HFFc6 (cell line): ENCODE measurements around the gene EFHC1. TPM values are rescaled to one million over a fixed set of nuclear protein-coding genes. Genes with fewer than 3 reads are reported as not detected.

ENCODE experiments used
- DNase-seq: peaks from one replicate; pipeline ENCODE4 v3.0.0-alpha.2; 2018
- H3K27ac Mint-ChIP-seq: 2 replicates; pipeline ENCODE4 v1.8.0; 2020; ENCODE audit warnings: mild to moderate bottlenecking, mixed read lengths
- H3K27me3 Mint-ChIP-seq: 2 replicates; pipeline ENCODE4 v1.8.0; 2021; ENCODE audit warnings: mild to moderate bottlenecking, moderate library complexity, mixed read lengths; ENCODE audit not compliant: insufficient read depth
- H3K36me3 Mint-ChIP-seq: 2 replicates; pipeline ENCODE4 v1.8.0; 2021; ENCODE audit warnings: low read depth, mixed read lengths
- H3K4me1 Mint-ChIP-seq: 2 replicates; pipeline ENCODE4 v1.8.0; 2020; ENCODE audit warnings: low read depth, mixed read lengths
- H3K4me3 Mint-ChIP-seq: 2 replicates; pipeline ENCODE4 v1.8.0; 2020; ENCODE audit warnings: mild to moderate bottlenecking, moderate library complexity, mixed read lengths
- H3K9me3 Mint-ChIP-seq: 2 replicates; pipeline ENCODE4 v1.8.0; 2020; ENCODE audit warnings: mild to moderate bottlenecking, mixed read lengths
- total RNA-seq, 6 experiments: library from RNA; stranded (reverse); fragmentation: NEBNext Ultra II Directional; extraction: Animal tissue kit (Norgen Biotek cat#: 25700); gene quantifications; 2 replicates in 1 of 6; 3 replicates in 5 of 6; pipeline ENCODE4 v1.2.3, GENCODE V29; 2021
- TF ChIP-seq, protein P1 (sequence below): fragments of 200-600 bp; sonication (generic); IDR thresholded peaks from 2 replicates; pipeline ENCODE4 v1.5.0; 2021; ENCODE audit warnings: antibody characterized with exemption, mild to moderate bottlenecking

Gene EFHC1
- total RNA-seq, 6 experiments from 2014 or later: 10.0 to 17.3 (median 13.8) TPM

DNA sequence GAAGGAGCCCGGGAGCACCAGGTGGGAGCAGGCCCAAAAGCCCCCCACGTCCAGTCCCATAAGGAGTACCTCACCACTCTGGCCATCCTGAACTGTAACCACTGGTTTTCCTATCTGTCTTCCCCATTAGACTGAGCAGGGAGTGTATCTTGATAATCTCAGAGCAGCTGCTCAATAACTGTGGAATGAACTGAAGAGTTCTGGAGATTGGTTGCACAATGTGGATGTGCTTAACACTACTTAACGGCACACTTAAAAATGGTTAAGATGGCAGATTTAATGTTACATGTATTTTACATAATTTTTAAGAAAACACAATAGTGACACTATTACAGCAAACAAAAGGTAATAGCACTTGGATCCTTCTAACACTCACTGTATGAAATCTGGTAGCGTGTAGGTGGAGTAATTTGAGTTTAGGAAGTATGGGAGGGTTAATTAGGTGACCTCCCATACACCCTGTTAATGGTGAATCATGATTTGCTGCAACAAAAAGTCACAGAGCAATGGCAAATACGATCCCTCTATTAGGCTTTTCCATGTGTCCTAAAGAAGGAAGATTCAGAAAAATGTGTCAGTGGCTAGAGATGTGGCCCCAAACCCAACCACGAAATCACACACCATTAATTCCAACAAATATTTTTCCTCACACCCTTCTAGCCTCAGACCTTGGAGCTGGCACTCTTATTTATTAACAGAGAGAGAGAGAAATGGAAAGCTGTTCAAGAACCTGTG lies 138.3 kb downstream of the EFHC1 start:
- Mint-ChIP-seq H3K36me3 (peaks cover 52% of the 10 kb centered on the region), H3K4me3 (peak overlapping the region; percentile 59), H3K4me1 (peaks cover 86% of the 10 kb centered on the region), H3K27ac (peak overlapping the region; percentile 83), H3K9me3 (no peaks in the 10 kb centered on the region), H3K27me3 (no peaks in the 10 kb centered on the region)
- DNase-seq: no peak
- TF ChIP-seq, protein P1, sequence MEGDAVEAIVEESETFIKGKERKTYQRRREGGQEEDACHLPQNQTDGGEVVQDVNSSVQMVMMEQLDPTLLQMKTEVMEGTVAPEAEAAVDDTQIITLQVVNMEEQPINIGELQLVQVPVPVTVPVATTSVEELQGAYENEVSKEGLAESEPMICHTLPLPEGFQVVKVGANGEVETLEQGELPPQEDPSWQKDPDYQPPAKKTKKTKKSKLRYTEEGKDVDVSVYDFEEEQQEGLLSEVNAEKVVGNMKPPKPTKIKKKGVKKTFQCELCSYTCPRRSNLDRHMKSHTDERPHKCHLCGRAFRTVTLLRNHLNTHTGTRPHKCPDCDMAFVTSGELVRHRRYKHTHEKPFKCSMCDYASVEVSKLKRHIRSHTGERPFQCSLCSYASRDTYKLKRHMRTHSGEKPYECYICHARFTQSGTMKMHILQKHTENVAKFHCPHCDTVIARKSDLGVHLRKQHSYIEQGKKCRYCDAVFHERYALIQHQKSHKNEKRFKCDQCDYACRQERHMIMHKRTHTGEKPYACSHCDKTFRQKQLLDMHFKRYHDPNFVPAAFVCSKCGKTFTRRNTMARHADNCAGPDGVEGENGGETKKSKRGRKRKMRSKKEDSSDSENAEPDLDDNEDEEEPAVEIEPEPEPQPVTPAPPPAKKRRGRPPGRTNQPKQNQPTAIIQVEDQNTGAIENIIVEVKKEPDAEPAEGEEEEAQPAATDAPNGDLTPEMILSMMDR: no peak

DNA sequence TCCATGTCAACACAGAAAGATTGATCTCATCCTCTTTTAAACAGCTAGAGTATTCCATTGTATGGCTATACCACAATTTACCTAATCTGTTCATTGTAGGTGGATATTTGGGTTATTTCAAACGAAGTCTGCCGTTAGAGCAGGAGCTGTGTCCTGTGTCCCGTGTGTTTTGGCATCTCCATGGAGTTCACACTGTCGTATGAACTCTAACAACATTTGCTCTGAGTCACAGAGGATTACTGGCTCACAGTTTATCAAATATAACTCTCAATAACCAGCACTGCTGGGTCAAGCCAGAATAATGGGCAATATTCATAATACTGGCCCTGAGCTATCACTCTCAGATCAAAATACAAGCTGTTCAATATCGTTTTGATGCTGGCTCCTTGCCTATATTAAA lies 140.3 kb downstream of the EFHC1 start:
- Mint-ChIP-seq H3K27ac (peak overlapping the region; percentile 87), H3K4me3 (peak overlapping the region; percentile 44; the same call in 1 of the 2 replicates), H3K4me1 (peaks cover 88% of the 10 kb centered on the region), H3K27me3 (no peaks in the 10 kb centered on the region), H3K9me3 (no peaks in the 10 kb centered on the region), H3K36me3 (peaks cover 60% of the 10 kb centered on the region)
- TF ChIP-seq, protein P1: no peak
- no peak for DNase-seq

DNA sequence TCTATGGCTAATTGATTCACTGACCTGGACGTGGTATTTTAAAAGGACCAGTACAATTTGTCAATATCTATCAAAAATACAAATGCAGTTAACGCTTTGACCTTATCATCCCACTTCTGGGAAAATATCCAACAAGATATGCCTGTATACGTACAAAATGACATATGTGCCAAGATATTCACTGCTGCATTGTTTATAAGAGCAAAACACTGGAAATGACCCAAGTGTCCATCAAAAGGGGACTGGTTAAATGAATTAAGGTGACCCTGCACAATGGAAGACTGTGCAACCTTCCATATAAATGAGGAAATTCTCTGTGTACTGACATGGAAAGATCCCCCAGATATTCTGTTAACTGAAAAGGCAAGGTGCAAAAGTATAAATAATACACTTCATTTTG lies 142.8 kb downstream of the EFHC1 start:
- H3K27ac Mint-ChIP-seq: peak overlapping the region; percentile 60
- TF ChIP-seq, protein P1: no peak
- no peaks in the 10 kb centered on the region for H3K9me3 Mint-ChIP-seq
- H3K4me3 Mint-ChIP-seq: no peak overlapping the region
- peaks cover 59% of the 10 kb centered on the region for H3K36me3 Mint-ChIP-seq
- peaks cover 8% of the 10 kb centered on the region for H3K27me3 Mint-ChIP-seq
- DNase-seq: no peak
- H3K4me1 Mint-ChIP-seq: peaks cover 93% of the 10 kb centered on the region

DNA sequence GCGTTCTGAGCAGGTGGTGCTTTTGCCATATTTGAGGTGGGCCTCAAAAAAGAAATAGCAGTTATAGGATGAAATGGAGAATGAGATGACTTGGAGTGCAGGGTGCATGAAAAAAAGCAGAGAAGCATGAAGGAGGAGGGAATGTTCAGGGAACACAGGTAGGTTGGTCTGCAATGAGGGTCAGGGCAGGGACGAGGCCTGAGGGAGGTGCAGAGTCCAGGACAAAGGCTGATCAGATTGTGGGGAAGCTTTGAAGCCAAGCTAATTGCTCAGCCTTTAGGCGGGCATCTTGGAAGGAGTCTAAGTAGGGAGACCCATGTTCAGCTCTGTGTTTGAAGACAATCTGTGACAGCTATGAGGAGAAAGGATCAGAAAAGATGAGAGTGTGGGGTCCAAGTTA lies 144.7 kb downstream of the EFHC1 start:
- DNase-seq: no peak
- peaks cover 8% of the 10 kb centered on the region for H3K27me3 Mint-ChIP-seq
- peaks cover 93% of the 10 kb centered on the region for H3K4me1 Mint-ChIP-seq
- TF ChIP-seq, protein P1: no peak
- H3K4me3 Mint-ChIP-seq: peak overlapping the region; percentile 80; the same call in 1 of the 2 replicates
- peaks cover 57% of the 10 kb centered on the region for H3K36me3 Mint-ChIP-seq
- peak overlapping the region; percentile 98 for H3K27ac Mint-ChIP-seq
- H3K9me3 Mint-ChIP-seq: no peaks in the 10 kb centered on the region

DNA sequence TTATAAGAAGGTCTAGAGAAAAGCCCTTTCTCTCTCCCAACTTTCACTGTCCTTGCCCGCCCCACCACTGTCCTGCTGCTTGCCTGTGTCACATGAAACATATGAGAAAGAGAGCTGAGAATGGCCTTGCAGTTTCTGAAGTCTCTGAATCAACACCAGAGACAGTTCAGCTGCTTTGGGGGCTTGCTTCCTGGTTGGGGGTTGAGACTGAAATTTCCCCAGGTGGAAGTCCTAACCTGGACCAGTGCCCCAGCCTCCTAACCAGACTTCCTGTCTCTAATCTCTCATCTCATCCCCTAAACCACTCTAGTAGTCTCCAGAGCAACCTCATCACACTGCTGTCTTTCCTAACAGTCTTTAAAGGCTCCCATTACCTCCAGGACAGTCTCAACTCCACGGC lies 146.1 kb downstream of the EFHC1 start:
- Mint-ChIP-seq H3K27me3 (peaks cover 8% of the 10 kb centered on the region), H3K27ac (peak overlapping the region; percentile 98), H3K9me3 (no peaks in the 10 kb centered on the region), H3K4me3 (peak overlapping the region; percentile 80), H3K4me1 (peaks cover 93% of the 10 kb centered on the region), H3K36me3 (peaks cover 49% of the 10 kb centered on the region)
- TF ChIP-seq, protein P1: no peak
- DNase-seq: no peak
